Measurements from ENCODE around the gene BCO2.

- TF ChIP-seq GFI1B (tag by site-specific recombination; IDR thresholded peaks at IDR 0.05), result no peak
- no peak for TF ChIP-seq ZNF121 (tag by site-specific recombination; IDR thresholded peaks at IDR 0.05)
- TF ChIP-seq ZNF274 (IDR thresholded peaks at IDR 0.05; ENCODE audit: low read length), result no peak
- TF ChIP-seq ZNF274 (tag by site-specific recombination; IDR thresholded peaks at IDR 0.05; ENCODE audit: borderline replicate concordance), result no peak
- TF ChIP-seq ATF2 (tag by site-specific recombination; IDR thresholded peaks at IDR 0.05; ENCODE audit: low read depth), result no peak
- no peak for TF ChIP-seq CTCF (tag by site-specific recombination; IDR thresholded peaks at IDR 0.05)
- TF ChIP-seq ZNF416 (tag by site-specific recombination; IDR thresholded peaks at IDR 0.05), result no peak
- TF ChIP-seq YY1 (tag by site-specific recombination; IDR thresholded peaks at IDR 0.05), result no peak
- TF ChIP-seq KLF17 (tag by site-specific recombination; IDR thresholded peaks at IDR 0.05), result no peak
- no peak for TF ChIP-seq REST (tag by site-specific recombination; IDR thresholded peaks at IDR 0.05)
- no peak for TF ChIP-seq BCL11A (tag by site-specific recombination; IDR thresholded peaks at IDR 0.05; ENCODE audit: low read depth)
- no peak for TF ChIP-seq ZNF707 (tag by site-specific recombination; IDR thresholded peaks at IDR 0.05)
Observed at GRCh38 chr11:112196519-112197087, 21.3 kb downstream of the BCO2 start.
